HG03558 (cell line): ENCODE measurements around the gene NKAIN2.

Experiments
- ATAC-seq: cut with Tn5 transposase; IDR thresholded peaks from one replicate; pipeline ENCODE4 v1.9.1; 2021; ENCODE audit warnings: moderate number of reproducible peaks; ENCODE audit not compliant: unreplicated experiment; ENCODE audit errors: extremely low read depth

The NKAIN2 gene

DNA sequence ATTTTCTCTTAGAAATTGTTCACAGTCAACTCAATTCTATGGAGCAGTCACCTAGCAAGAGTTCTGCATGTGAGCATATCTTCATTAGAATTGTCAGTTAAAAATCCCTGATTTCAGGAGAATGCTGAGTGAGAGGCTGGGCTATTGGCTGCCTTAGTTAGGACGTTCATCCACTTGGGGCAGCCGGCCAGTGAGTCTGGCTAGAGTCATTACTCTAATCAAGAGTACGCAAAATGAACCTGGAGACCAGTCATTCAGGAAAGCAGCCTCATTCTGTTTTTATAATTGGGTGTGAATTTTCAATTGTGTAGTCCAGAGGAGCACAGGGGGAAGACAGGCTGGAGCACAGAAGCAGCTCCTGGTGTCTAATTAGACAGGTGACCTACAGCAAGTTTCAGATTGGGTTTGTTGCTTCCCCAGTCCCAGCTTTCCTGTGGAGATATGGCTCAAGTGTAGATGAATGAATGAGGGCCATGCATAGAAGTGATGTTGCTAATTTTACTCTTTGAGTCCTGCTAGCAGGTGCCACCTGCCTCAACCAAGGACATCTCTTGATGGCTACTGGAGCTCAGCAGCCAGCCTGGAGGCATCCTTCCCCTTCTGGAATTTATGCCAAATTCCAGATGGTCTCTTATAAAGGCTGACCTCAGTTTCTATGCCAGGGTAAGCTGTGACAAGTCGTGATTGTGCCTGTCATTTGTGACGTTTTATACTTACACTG, 265.7 kb downstream of the NKAIN2 start:
- ATAC-seq: no peak

- no peak for ATAC-seq
Measured at GRCh38 chr6:124073021-124073420, 269.4 kb downstream of the NKAIN2 start.

GRCh38 chr6:124073820-124074587, 270.3 kb downstream of the NKAIN2 start:
- no peak for ATAC-seq

GRCh38 chr6:124074606-124075005, 270.9 kb downstream of the NKAIN2 start:
- no peak for ATAC-seq

GRCh38 chr6:124076336-124077048, 272.8 kb downstream of the NKAIN2 start:
- no peak for ATAC-seq

GRCh38 chr6:124078169-124078568, 274.5 kb downstream of the NKAIN2 start:
- ATAC-seq: no peak

DNA sequence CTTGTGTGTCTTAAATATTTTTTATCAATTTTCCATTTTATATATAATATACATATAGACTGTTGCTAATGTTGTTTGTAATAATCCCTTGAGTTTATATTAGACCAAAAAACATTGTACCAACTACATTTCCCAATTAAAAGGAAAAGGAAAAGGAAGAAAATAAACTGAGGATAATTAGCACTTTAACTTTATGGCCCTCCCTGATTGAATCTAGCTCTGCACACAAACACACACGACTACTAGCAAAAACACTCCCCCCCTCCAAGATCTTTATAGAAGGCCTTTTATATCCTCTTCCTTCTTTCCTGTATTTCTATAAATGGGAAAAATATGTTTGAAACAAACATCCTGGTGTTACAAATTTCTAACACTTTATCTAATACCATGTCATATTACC, 276.8 kb downstream of the NKAIN2 start:
- no peak for ATAC-seq

- no peak for ATAC-seq
Measured at GRCh38 chr6:124090491-124090890, 286.8 kb downstream of the NKAIN2 start.

GRCh38 chr6:124099520-124099919, 295.9 kb downstream of the NKAIN2 start:
- no peak for ATAC-seq

GRCh38 chr6:124110514-124110913, 306.8 kb downstream of the NKAIN2 start:
- ATAC-seq: no peak

DNA sequence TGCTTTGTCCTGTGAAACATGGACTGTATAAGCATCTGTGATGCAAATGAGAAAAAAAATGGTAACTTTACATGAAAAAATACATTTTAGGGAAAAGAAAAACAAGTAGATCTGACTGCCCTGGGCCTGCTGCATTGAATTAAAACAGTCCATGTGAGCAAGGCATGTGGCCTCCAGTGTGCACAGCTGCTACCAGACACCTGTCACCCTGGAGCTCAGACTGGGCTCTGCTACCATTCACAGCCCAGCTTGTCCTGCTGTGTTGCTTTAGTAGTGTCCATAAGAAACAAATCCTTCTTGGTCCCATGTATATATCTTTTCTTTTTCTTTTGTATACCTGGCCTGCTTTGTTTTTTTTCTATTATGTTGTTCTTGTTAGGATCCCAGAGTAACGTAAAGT, 315.9 kb downstream of the NKAIN2 start:
- no peak for ATAC-seq

DNA sequence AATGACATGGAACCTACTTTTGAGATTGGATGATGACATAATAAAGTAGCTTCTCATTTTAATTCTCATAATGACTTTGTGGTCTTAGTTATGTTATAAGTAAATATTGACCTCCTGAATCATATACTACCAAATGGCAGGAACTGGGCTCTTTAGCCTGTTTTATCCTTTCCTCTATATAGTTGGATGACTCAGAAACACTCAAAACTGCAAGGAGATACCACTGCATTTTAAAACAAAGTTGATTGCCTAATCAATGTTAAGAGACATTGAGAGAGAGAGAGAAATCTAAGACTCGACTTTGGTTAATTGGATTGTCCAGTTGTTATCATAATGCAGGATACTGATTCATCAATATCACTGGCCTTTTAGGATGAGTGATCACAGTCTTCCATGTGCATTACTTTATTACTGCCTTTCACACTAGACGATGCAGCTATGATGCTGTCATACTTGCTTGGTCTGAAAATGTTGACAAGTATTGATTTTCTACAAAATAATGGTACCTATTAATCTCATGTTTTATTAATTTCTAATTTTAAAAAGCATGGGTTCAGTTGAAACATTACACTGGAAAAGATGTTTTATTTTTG, 320.0 kb downstream of the NKAIN2 start:
- no peak for ATAC-seq

DNA sequence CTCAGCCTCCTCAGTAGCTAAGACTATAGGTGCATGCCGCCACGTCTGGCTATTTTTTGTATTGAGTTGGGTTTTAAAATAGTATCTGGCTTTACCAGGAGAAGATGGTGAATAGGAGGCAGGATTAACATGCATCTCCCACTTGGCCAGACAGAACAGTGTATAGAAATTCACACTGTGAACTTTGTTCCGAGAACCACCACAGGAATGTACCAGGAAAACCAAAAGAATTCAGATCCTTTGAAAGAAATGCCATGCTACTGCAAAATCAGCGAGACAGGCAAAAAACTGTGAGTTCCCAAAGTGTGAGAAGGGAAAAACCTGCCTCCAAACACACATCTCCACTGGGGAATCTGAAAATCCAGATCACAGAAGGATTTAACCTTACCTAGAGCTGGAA, 327.6 kb downstream of the NKAIN2 start:
- ATAC-seq: no peak

DNA sequence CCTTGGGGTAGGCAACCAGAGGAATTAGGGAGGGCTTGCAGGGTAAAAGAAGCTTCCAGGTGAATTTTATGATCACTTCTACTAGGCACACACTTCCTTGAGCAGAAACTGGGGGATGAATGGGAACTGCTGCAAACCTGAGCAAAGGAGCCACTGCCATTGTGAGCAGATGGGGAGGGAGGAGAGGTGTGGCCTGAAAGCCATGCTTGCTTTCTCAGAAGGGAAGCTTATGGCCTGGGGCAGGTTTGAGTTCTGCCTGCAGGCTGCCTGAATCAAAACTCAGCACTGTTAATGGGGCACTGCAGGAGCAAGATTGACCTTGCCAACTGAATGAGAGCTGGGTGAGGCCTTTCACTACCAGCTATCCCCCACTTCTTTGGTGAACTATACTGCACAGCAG, 328.1 kb downstream of the NKAIN2 start:
- ATAC-seq: no peak

- no peak for ATAC-seq
Measured at GRCh38 chr6:124132256-124132655, 328.6 kb downstream of the NKAIN2 start.

DNA sequence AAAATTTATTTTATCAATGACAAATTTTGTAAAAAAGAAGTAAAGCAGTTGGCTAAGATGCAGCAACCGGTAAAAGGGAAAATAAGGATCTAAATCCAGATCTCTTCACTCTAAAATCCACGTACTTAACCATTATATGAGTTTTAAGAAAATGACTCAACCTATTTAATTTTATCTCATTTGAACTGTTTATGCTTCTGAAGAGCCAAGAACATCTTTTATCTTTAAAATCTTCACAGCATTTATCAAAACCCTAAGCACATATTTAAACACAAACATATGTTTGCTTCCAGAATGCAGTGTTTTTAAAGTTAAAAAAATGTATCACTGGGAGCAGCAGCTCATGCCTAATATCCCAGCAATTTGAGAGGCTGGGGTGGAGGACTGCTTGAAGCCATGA, 339.2 kb downstream of the NKAIN2 start:
- no peak for ATAC-seq

- no peak for ATAC-seq
Measured at GRCh38 chr6:124143435-124143834, 339.8 kb downstream of the NKAIN2 start.

- ATAC-seq: no peak
Measured at GRCh38 chr6:124147621-124148020, 344.0 kb downstream of the NKAIN2 start.

DNA sequence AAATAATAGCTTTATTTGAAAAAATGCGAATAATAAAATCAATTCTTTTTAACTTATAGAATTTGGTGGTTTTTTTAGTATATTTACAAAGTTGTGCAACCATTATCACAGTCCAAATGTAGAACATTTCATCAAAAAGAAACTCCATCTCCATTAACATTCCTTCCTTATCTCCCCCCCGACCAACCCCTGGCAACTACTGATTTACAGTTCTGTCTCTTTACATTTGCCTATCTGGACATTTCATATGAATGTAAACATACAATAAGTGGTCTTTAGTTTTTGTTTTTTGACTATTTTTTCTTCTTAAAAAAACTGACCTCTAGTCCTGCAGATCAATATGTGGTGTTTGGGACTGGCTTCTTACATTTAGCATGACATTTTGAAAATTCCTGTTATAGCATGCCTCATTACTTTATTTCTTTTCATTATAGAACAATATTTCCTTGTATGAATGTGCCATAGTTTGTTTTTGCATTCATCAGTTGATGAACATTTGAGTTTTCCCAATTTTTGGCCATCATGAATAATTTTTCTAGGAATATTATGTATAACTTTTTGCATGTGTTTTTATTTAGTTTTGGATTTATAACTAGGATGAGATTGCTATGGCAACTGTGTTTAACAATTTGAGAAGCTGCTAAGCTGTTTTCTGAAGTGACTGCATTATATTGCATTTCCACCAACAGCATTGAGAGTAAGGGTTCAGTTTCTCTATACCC, 344.7 kb downstream of the NKAIN2 start:
- ATAC-seq: no peak

DNA sequence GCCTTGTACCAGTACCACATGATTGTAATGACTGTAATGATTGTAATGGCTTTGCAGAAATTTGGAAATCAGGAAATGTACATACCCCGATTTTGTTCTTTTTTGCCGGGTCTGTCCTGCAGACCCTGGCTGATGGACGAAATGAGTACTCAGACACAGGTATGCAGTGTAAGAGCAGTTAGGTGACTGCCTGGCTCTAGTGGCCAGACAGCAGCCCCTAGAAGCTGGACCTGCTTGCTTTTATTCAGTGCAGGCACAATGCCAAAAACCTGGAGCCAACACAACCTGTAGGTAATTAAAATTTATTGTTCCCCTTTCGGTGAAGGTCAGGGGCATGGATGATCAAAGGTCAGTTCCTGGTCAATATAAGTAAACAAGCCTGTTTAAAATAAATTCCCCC, 346.0 kb downstream of the NKAIN2 start:
- ATAC-seq: no peak
